ENCODE measurements around the gene SRRD.

Gene SRRD

DNA sequence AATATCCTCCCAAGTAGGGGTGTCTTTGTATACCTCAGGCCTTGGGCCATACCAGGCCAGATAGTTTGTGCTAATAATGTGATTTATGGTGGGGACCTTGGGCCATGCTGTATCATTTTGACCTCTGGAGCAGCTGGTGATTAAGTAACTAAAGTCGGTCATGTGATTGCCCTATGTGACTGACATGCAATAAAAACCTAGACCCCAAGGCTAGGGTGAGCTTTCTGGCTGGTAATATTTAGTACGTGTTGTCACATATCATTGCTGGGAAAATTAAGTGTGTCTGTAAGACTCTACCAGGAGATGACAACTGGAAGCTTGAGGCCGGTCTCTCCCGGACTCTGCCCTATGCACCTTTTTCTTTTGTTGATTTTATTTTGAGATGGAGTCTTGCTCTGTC lies 41.2 kb downstream of the SRRD start:
- Histone ChIP-seq H2AFZ (ENCODE audit: low read depth, low read length) (no peak overlapping the region), H3K4me2 (ENCODE audit: insufficient read depth, low read length) (no peak overlapping the region), H3K9ac (ENCODE audit: low read depth, low read length) (no peak overlapping the region), H3K36me3 (ENCODE audit: insufficient read depth, low read length) (peaks cover 13% of the 10 kb centered on the region), H4K20me1 (ENCODE audit: insufficient read depth, low read length) (no peaks in the 10 kb centered on the region), H3K27ac (ENCODE audit: low read length) (no peak overlapping the region), H3K79me2 (ENCODE audit: insufficient read depth, low read length) (no peaks in the 10 kb centered on the region), H3K4me3 (ENCODE audit: low read depth in 1 of 2, low read length in 2 of 2) (no peak overlapping the region), H3K9me3 (ENCODE audit: insufficient read depth, low read length, severe bottlenecking) (no peaks in the 10 kb centered on the region), H3K27me3 (ENCODE audit: insufficient read depth, low read length, poor library complexity) (no peaks in the 10 kb centered on the region), H3K4me1 (ENCODE audit: insufficient read depth, low read length) (no peaks in the 10 kb centered on the region)
- DNase-seq (no peak), ATAC-seq (ENCODE audit: insufficient read depth, low read depth) (no peak)
- TF ChIP-seq EZH2 (IDR thresholded peaks at IDR 0.05; ENCODE audit: borderline replicate concordance, low read depth, low read length, severe bottlenecking), result no peak
- TF ChIP-seq, protein P1, sequence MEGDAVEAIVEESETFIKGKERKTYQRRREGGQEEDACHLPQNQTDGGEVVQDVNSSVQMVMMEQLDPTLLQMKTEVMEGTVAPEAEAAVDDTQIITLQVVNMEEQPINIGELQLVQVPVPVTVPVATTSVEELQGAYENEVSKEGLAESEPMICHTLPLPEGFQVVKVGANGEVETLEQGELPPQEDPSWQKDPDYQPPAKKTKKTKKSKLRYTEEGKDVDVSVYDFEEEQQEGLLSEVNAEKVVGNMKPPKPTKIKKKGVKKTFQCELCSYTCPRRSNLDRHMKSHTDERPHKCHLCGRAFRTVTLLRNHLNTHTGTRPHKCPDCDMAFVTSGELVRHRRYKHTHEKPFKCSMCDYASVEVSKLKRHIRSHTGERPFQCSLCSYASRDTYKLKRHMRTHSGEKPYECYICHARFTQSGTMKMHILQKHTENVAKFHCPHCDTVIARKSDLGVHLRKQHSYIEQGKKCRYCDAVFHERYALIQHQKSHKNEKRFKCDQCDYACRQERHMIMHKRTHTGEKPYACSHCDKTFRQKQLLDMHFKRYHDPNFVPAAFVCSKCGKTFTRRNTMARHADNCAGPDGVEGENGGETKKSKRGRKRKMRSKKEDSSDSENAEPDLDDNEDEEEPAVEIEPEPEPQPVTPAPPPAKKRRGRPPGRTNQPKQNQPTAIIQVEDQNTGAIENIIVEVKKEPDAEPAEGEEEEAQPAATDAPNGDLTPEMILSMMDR (IDR thresholded peaks at IDR 0.05; ENCODE audit: borderline replicate concordance, extremely low read depth, low read length, poor library complexity, severe bottlenecking), result no peak

DNA sequence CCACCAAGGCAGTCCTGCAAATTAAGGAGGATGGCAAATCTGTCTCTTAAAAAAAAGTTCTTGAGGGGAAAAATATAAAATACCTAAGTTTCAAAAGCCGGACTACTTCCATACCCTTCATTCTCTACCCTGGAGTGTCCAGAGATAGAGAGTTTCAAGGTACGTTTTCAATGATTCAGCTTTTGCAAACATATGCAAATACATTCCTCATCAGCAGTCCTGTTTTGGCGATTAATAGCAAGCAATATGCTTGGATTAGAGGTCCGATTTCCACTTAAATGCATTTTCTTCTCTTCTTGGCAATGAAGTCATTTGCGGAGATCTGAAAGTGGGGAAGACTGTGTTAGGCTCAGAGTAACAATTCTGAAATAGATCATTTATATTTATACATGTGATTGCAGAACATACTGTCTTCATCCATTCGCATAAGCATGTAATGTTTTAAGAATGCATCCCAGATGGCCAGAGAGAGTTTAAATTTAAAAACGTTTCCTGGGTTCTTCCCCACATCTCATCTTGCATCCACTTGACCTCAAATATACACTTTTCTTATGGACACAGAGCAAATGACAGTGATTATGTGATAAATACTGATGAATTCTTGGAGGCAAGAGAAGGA lies 42.4 kb downstream of the SRRD start:
- Histone ChIP-seq H3K4me2 (ENCODE audit: insufficient read depth, low read length) (no peak overlapping the region), H3K36me3 (ENCODE audit: insufficient read depth, low read length) (peaks cover 16% of the 10 kb centered on the region), H3K4me1 (ENCODE audit: insufficient read depth, low read length) (no peaks in the 10 kb centered on the region), H4K20me1 (ENCODE audit: insufficient read depth, low read length) (no peaks in the 10 kb centered on the region), H3K79me2 (ENCODE audit: insufficient read depth, low read length) (no peaks in the 10 kb centered on the region), H3K9me3 (ENCODE audit: insufficient read depth, low read length, severe bottlenecking) (no peaks in the 10 kb centered on the region), H3K4me3 (ENCODE audit: low read depth in 1 of 2, low read length in 2 of 2) (no peak overlapping the region), H3K9ac (ENCODE audit: low read depth, low read length) (no peak overlapping the region), H2AFZ (ENCODE audit: low read depth, low read length) (no peak overlapping the region), H3K27me3 (ENCODE audit: insufficient read depth, low read length, poor library complexity) (no peaks in the 10 kb centered on the region), H3K27ac (ENCODE audit: low read length) (no peak overlapping the region)
- DNase-seq, result no peak
- no peak for ATAC-seq (ENCODE audit: insufficient read depth, low read depth)
- no peak for TF ChIP-seq EZH2 (IDR thresholded peaks at IDR 0.05; ENCODE audit: borderline replicate concordance, low read depth, low read length, severe bottlenecking)
- TF ChIP-seq, protein P1 (IDR thresholded peaks at IDR 0.05; ENCODE audit: borderline replicate concordance, extremely low read depth, low read length, poor library complexity, severe bottlenecking), result no peak

DNA sequence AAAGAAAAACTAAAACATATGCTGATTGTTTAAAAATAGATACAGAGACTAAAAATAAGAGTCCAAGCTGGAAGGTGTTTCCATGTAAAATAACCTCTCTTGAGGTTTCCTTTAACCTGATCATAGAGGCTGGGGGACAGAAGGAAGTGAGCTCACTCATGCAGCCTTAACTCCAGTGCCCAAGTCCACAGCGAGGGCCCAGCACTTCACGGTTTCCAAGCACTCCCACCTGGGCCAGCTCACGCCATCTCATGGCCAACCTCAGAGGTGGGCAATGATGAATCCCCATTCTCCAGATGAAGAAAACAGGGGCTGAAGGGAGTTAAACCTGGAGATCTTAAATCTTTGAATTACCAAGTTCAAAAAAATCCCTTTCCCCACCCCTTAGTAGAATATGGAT lies 43.5 kb downstream of the SRRD start:
- Histone ChIP-seq H3K4me1 (ENCODE audit: insufficient read depth, low read length) (no peaks in the 10 kb centered on the region), H3K4me2 (ENCODE audit: insufficient read depth, low read length) (no peak overlapping the region), H3K9ac (ENCODE audit: low read depth, low read length) (no peak overlapping the region), H4K20me1 (ENCODE audit: insufficient read depth, low read length) (no peaks in the 10 kb centered on the region), H3K79me2 (ENCODE audit: insufficient read depth, low read length) (no peaks in the 10 kb centered on the region), H3K36me3 (ENCODE audit: insufficient read depth, low read length) (peaks cover 20% of the 10 kb centered on the region), H3K27ac (ENCODE audit: low read length) (no peak overlapping the region), H3K4me3 (ENCODE audit: low read depth in 1 of 2, low read length in 2 of 2) (no peak overlapping the region), H3K9me3 (ENCODE audit: insufficient read depth, low read length, severe bottlenecking) (no peaks in the 10 kb centered on the region), H2AFZ (ENCODE audit: low read depth, low read length) (no peak overlapping the region), H3K27me3 (ENCODE audit: insufficient read depth, low read length, poor library complexity) (no peaks in the 10 kb centered on the region)
- ATAC-seq (ENCODE audit: insufficient read depth, low read depth) (no peak), DNase-seq (no peak)
- TF ChIP-seq, protein P1 (IDR thresholded peaks at IDR 0.05; ENCODE audit: borderline replicate concordance, extremely low read depth, low read length, poor library complexity, severe bottlenecking), result no peak
- TF ChIP-seq EZH2 (IDR thresholded peaks at IDR 0.05; ENCODE audit: borderline replicate concordance, low read depth, low read length, severe bottlenecking), result no peak
